NCI-H1694 treated with DMSO at 0.1 percent for 48 hours (cell line): ENCODE results near the gene TRIP6.
"Not testable (repeated sequence)": the region's sequence is repeated elsewhere in the genome, so short reads cannot be mapped to it uniquely, and the experiment has no call there.

ENCODE experiments used
- DNase-seq: peaks from one replicate; lab custom pipeline; 2025; lab: John Stamatoyannopoulos, UW

Gene TRIP6

GRCh38 chr7:100890653-100891567 lies 23.7 kb downstream of the TRIP6 start:
- no peak for DNase-seq

GRCh38 chr7:100891568-100892247 lies 24.5 kb downstream of the TRIP6 start:
- DNase-seq, result no peak

- no peak for DNase-seq
Measured at GRCh38 chr7:100892364-100893317, 25.5 kb downstream of the TRIP6 start.

- no peak for DNase-seq
Measured at GRCh38 chr7:100893318-100893895, 26.2 kb downstream of the TRIP6 start.

GRCh38 chr7:100893910-100894721 lies 26.9 kb downstream of the TRIP6 start:
- DNase-seq, result no peak

GRCh38 chr7:100894860-100895700 lies 27.9 kb downstream of the TRIP6 start:
- DNase-seq, result no peak

GRCh38 chr7:100895701-100895955 lies 28.4 kb downstream of the TRIP6 start, which contains the start of gene ACHE:
Gene ACHE, minus strand, starts transcription at chr7:100895888. Its CDS starts 1,656 bp downstream, at chr7:100894232.
- no peak for DNase-seq

GRCh38 chr7:100895956-100896731 lies 29.0 kb downstream of the TRIP6 start:
- DNase-seq, result peak; percentile 35

- DNase-seq, result no peak
Measured at GRCh38 chr7:100896732-100897608, 29.8 kb downstream of the TRIP6 start.

- no peak for DNase-seq
Measured at GRCh38 chr7:100897772-100898454, 30.7 kb downstream of the TRIP6 start.

GRCh38 chr7:100899432-100899831 lies 32.2 kb downstream of the TRIP6 start:
- no peak for DNase-seq

- DNase-seq, result no peak
Measured at GRCh38 chr7:100900978-100901377, 33.8 kb downstream of the TRIP6 start.

GRCh38 chr7:100901921-100902332 lies 34.7 kb downstream of the TRIP6 start:
- no peak for DNase-seq

GRCh38 chr7:100902638-100903037 lies 35.5 kb downstream of the TRIP6 start:
- DNase-seq, result no peak

GRCh38 chr7:100908512-100908911 lies 41.3 kb downstream of the TRIP6 start:
- no peak for DNase-seq

- DNase-seq, result not testable (repeated sequence)
Measured at GRCh38 chr7:100910443-100910842, 43.3 kb downstream of the TRIP6 start.

- DNase-seq, result no peak
Measured at GRCh38 chr7:100911484-100911883, 44.3 kb downstream of the TRIP6 start.
